ENCODE measurements around the gene FOXL1.

GRCh38 chr16:86591270-86591669, 12.9 kb downstream of the FOXL1 start:
- TF ChIP-seq, protein P1, sequence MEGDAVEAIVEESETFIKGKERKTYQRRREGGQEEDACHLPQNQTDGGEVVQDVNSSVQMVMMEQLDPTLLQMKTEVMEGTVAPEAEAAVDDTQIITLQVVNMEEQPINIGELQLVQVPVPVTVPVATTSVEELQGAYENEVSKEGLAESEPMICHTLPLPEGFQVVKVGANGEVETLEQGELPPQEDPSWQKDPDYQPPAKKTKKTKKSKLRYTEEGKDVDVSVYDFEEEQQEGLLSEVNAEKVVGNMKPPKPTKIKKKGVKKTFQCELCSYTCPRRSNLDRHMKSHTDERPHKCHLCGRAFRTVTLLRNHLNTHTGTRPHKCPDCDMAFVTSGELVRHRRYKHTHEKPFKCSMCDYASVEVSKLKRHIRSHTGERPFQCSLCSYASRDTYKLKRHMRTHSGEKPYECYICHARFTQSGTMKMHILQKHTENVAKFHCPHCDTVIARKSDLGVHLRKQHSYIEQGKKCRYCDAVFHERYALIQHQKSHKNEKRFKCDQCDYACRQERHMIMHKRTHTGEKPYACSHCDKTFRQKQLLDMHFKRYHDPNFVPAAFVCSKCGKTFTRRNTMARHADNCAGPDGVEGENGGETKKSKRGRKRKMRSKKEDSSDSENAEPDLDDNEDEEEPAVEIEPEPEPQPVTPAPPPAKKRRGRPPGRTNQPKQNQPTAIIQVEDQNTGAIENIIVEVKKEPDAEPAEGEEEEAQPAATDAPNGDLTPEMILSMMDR (IDR thresholded peaks at IDR 0.05): no peak
- no peak for TF ChIP-seq EZH2 (IDR thresholded peaks at IDR 0.05)

Measured in neural progenitor cell (in vitro differentiated cells).